Muscle of arm (tissue), 12 donors: ENCODE results near the gene PPFIBP1. TPM values are rescaled to one million over a fixed set of nuclear protein-coding genes. Genes with fewer than 3 reads are reported as not detected.
A peak's percentile ranks its signal among the peaks of the same experiment; 100 is the strongest.
"Not testable (repeated sequence)": the region's sequence is repeated elsewhere in the genome, so short reads cannot be mapped to it uniquely, and the experiment has no call there.

ENCODE experiments used
- DNase-seq: peaks from one replicate; pipeline ENCODE4 v3.0.0-alpha.2; 2013
- polyA plus RNA-seq, 12 donors: library from polyadenylated mRNA; unstranded; fragments of 120-200 nt; gene quantifications; one replicate each; pipeline ENCODE4 v1.2.1, GENCODE V29; 2013; ENCODE audit not compliant: insufficient read length in 12 of 12

PPFIBP1 gene
- polyA plus RNA-seq, 12 donors: 22.2 to 85.1 (median 38.0) TPM; not detected in 1

DNA sequence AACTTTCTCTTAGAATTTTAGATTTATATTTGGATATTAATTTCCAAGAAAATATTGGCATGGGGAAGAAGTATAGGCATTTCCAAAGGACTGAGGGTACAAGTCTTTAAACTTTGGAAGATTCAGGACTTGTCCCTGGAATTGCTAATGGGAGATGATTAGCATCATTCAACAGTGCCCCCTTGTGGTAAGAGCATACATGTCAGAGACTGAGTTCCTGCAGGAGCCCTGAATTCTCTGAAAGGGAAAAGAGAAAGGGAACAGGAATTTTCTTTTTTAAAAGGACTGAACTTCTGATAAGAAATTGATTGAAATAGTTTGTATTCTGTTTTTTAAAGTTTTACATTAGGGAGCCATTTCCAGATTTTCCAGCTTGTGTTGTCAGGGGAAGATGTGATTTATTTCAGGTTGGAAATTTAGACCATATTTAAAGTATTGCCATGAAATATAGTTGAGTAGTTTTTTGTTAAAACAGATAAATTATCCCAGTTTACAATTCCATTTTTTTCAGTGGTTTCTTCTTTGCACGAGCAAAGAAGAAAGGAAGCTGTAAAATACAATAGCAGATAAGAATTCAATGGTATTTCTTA, 128.3 kb downstream of the PPFIBP1 start:
- DNase-seq: peak; percentile 85

DNA sequence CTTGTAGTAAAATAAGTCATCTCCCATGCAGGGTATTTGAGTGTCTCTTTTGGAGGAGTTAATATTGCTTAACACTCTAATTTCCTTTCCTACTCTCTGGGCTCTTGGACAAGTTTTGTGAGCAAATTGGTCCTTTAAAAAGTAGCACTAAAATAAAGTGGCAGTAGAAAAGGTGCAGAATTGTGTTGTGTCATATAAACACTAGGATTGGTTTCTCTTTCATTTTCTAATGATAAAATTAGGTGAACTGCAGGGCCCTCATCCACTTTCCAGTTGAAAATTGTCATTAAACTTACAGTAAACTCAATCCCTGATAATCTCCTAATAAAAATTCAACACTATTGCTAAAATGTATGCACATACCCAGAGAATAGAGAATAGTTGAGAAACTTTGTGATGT, 129.7 kb downstream of the PPFIBP1 start:
- no peak for DNase-seq

GRCh38 chr12:27655476-27655875, 131.5 kb downstream of the PPFIBP1 start:
- not testable (repeated sequence) for DNase-seq

GRCh38 chr12:27657296-27657695, 133.3 kb downstream of the PPFIBP1 start:
- DNase-seq: no peak

- no peak for DNase-seq
Observed at GRCh38 chr12:27665704-27666103, 141.7 kb downstream of the PPFIBP1 start.

DNA sequence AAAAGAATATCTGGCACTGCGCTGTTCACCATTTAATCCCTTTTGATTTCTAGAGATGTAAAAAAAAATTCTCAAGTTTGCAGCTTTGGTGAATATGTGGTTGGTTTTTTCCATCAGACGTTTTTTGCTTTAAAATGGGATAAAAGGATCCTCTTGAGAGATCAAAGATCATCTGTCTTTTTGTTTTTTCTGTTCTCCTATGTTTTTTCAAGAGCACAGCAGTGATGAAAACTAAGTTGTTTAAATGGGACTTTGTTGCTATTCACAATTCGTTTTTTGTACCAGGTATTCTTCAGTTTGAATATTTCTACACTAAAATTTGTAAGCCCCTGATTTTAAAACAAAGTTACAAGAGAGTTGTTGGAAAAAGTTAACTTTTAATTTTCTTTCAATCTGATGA, 142.5 kb downstream of the PPFIBP1 start:
- no peak for DNase-seq

- DNase-seq: no peak
Observed at GRCh38 chr12:27667540-27667939, 143.5 kb downstream of the PPFIBP1 start.

GRCh38 chr12:27672051-27672450, 148.0 kb downstream of the PPFIBP1 start:
- DNase-seq: peak; percentile 25

DNA sequence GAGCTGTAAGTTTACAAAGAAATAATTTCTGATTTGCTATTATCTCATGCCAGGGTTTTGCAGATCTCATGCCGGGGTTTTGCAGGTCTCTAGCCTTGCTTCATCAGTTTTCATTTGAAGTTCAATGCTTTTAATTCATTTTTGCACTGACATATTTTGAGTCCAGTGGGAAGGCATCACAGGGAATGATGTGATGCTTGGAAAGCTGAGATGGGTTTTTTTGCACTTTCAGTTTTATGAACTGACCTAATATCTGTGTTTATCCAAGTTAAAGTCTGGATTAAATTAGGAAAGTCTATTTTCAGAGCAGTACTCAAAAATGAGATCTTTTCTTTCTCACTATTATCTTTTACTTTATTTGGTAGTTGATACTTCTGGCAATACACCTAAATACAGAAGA, 148.6 kb downstream of the PPFIBP1 start:
- DNase-seq: peak; percentile 66

DNA sequence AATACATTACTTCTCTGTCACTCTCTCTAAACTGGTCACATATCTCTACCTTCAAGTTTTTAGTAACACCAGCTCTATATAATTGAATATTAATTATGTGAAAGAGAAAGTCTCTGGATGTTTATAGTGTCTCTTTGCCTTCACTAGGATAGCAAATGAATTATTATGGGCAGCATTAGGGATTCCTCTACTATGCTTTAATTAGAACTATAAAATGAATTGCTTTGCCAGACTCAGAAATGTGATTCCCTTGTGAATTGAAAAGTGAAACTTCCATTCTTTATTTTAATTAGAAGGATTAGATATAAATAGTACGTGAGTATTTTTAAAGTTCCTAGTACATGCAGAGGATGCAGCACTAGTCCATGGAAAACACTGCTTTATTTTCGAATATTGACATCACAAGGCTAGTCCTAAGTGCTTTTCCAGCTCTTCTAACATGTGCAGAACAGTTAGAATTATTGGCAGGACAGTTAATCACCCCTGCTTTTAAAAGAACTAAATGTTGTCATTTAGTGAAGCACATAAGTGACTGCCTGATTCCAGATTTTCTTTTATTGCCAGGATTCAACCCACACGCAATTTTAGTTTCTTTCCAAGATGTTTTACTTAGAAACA, 149.2 kb downstream of the PPFIBP1 start:
- DNase-seq: peak; percentile 65

DNA sequence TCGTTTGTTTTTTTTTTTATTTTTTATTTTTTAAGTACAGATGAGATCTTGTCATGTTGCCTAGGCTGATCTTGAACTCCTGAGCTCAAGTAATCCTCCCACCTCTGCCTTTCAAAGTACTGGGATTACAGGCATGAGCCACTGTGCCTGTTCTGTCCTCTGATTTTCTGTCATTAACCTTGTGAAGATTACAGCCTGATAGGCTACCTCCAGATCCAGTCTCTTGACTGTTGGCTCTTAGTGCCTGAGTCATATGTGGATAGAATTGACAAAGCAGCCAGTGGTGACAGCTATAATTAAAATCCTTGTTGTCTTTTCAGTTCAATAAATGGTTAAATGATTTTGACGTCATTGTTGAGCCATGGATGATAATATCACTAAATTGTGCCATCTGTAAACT, 151.0 kb downstream of the PPFIBP1 start:
- DNase-seq: no peak

DNA sequence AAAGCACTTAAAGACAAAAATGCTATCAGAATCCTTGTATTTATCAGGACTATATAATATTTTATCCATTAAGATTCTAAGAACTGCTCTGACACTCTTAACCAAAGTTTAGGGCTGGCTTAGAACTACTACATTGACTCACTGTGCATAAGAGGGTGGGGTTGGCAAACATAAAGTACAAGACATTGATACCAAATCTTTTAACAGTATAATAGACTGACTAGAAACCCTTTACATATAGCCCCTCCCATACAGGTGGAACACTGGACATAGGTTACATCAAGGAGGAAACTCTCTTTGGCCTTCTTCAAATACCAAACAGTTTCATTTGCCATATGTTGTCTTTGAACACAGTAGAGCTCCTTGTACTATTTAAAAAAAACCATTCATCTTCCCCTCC, 156.6 kb downstream of the PPFIBP1 start:
- no peak for DNase-seq

DNA sequence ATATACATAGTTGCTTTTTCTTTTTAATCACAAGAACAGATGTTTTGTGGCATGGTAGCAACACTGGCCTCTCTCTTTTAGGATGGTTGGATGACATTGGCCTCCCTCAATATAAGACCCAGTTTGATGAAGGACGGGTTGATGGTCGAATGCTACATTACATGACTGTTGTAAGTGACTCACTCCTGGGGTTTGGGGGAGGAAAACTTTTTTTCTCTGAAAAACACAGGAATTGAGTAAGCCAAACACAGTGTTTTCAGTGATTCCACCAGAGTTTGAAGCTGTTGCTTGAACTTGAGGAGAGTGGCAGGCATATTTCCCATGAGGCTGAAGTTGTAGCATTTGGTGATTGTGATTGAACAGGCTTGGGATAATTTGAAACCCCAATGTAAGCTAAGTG, 158.5 kb downstream of the PPFIBP1 start:
- no peak for DNase-seq

DNA sequence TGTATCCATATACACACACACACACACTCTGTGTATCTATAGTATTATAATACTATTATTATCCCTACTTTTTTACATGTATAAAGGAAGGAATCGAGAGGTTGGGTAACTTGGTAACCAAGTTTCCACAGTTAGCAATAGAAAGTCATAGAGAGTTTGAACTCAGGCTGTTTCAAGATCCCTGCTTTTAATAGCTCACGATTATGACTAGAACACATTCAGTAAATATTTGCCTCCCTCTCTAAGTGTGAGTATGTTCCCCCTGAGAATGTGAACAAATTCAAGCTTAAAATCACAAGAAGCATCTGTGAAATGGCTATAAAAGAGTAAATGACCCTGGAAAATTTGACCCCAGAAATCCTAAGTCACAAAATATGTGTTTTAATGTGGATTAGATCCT, 161.3 kb downstream of the PPFIBP1 start:
- no peak for DNase-seq

DNA sequence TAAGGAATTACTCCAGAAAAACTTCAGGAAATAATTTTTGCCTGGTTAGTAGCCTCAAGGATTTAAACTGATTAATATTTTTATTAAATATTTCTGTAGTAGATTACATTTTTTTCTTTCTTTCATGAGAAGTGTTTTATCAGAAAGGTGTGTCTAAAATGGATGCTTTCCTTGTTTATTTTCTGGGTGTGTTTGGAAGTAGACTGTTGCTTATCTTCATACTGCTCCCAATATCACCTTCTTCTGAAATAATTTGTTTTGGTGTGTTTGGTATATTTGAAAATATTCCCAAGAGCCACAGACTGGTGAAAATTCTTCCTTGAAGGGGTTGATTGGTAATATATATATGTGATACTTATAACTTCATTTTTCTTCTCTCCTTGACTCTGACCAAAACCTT, 162.1 kb downstream of the PPFIBP1 start:
- no peak for DNase-seq

DNA sequence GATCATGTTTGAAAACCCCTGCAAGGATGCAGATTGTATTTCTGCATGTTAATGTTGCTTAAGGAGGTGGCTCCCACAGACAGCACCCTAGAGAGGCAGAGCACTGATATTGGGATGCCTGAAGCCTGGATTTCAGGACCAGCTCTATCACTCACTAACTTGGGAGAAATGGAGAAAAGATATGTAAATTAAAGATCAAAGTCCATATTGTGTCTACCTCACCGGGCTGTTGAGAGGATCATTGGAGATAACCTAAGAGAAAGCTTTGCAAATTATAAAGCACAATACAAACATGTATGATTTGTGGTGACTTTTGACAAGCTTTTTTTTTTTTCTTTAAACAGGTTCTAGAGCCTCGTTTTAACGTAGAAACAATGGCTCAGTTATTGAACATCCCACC, 164.7 kb downstream of the PPFIBP1 start:
- DNase-seq: no peak

DNA sequence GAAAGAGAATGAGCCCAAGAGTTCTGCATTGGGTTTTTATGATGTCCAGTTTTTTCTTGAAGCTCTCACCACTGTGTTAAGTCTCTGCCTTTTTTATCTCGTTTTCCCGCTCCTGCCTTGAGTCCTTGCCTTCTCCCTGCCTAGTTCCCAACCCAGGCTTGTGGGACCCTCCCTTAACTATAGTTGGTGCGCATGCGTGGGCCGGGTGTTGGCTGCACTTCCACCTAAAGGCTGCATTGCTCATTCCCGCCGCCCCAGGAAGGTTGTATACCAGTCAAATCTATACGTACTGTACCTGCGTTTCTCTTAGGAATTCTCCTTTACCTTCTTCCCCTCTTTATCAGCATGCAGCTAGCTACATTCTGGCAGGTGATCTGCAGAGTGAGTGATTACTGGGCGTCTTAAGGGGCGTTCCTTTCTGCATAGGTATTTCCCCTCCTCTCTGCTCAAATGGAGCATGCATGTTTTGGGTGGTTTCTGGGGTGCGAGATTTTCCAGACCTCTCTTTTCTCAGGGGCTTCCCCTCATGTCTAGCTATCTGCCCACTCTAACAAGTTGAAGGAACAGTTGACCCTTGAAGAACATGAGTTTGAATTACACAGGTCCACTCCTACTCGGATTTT, 165.7 kb downstream of the PPFIBP1 start:
- DNase-seq: no peak

DNA sequence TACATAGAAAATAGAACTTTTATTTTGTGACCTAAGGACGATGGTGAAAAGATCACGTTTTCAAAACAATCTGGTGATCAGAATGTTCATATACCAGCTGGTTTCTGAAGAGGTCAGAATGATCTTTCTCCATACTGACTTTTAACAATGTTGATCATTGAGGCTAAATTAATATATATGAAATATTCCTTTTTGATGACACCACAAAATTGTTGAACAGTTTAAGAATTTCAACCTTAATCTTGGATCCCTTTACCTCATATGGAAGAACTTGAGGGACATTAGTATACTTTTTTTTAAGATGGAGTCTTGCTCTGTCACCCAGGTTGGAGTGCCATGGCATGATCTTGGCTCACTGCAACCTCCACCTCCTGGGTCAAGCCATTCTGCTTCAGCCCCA, 169.4 kb downstream of the PPFIBP1 start:
- DNase-seq: no peak

DNA sequence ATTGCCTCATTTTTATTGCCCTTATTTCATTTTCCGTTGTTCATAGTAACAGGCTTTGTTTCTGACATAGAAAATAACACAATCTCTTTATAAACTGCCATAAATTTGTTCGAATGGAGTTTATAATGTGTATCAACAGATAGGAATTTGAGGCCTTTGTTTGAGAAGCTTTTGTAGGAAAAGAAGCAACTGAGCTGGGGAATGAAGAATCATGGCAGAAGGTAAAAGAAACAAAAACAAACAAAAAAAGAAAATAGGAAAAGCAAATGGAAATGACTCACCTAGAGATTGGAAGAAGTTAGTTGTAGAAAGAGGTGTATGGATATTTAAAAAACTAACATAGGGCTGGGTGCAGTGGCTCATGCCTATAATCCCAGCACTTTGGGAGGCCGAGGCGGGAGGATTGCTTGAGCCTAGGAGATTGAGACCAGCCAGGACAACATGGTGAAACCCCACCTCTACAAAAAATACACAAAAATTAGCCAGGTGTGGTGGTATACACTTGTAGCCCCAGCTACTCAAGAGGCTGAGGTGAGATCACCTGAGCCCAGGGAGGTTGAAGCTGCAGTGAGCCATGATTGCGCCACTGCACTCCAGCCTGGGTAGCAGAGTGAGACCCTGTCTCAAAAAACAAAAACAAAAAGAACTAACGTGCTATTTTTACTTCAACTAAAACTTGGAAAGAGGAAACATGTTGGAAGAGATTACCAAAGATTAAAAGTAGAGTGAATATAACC, 171.7 kb downstream of the PPFIBP1 start:
- no peak for DNase-seq

GRCh38 chr12:27696293-27696652, 172.3 kb downstream of the PPFIBP1 start, which contains the start of gene REP15:
REP15 (plus strand) TSS chr12:27696447; CDS start chr12:27696563, 116 bp downstream.
- DNase-seq: no peak

- DNase-seq: no peak
Observed at GRCh38 chr12:27696864-27697564, 173.0 kb downstream of the PPFIBP1 start.
